Measurements from ENCODE around the gene HABP2. TPM values are rescaled to one million over a fixed set of nuclear protein-coding genes. Genes with fewer than 3 reads are reported as not detected.

HABP2 gene
- total RNA-seq, 1 donor from 2014 or later: not detected

- TF ChIP-seq CTCF (IDR thresholded peaks at IDR 0.05; ENCODE audit: partially characterized antibody, unreplicated experiment): no peak
- no peak for DNase-seq
- H3K9me3 Mint-ChIP-seq (ENCODE audit: unreplicated experiment): no peaks in the 10 kb centered on the region
- H3K4me1 Mint-ChIP-seq (ENCODE audit: low read depth, unreplicated experiment): no peaks in the 10 kb centered on the region
- no peaks in the 10 kb centered on the region for H3K36me3 Mint-ChIP-seq (ENCODE audit: unreplicated experiment)
- H3K4me3 Mint-ChIP-seq (ENCODE audit: unreplicated experiment): no peak overlapping the region
- no peak overlapping the region for H3K27ac Mint-ChIP-seq (ENCODE audit: unreplicated experiment)
- peaks cover 2% of the 10 kb centered on the region for H3K27me3 Mint-ChIP-seq (ENCODE audit: unreplicated experiment)
These were observed 56.9 kb downstream of the HABP2 start for GRCh38 chr10:113609704-113610108.

- no peak for DNase-seq
- Mint-ChIP-seq H3K27me3 (ENCODE audit: unreplicated experiment) (peaks cover 2% of the 10 kb centered on the region), H3K27ac (ENCODE audit: unreplicated experiment) (no peak overlapping the region)
These were observed 58.1 kb downstream of the HABP2 start for GRCh38 chr10:113610631-113611601.

GRCh38 chr10:113612154-113612553 lies 59.3 kb downstream of the HABP2 start:
- DNase-seq: no peak
- Mint-ChIP-seq H3K27ac (ENCODE audit: unreplicated experiment) (no peak overlapping the region), H3K9me3 (ENCODE audit: unreplicated experiment) (no peaks in the 10 kb centered on the region), H3K4me3 (ENCODE audit: unreplicated experiment) (no peak overlapping the region), H3K4me1 (ENCODE audit: low read depth, unreplicated experiment) (no peaks in the 10 kb centered on the region), H3K36me3 (ENCODE audit: unreplicated experiment) (no peaks in the 10 kb centered on the region), H3K27me3 (ENCODE audit: unreplicated experiment) (peaks cover 2% of the 10 kb centered on the region)
- no peak for TF ChIP-seq CTCF (IDR thresholded peaks at IDR 0.05; ENCODE audit: partially characterized antibody, unreplicated experiment)

More at GRCh38 chr10:113610631-113611601, 58.1 kb downstream of the HABP2 start:
- Mint-ChIP-seq H3K36me3 (ENCODE audit: unreplicated experiment) (no peaks in the 10 kb centered on the region), H3K4me1 (ENCODE audit: low read depth, unreplicated experiment) (no peaks in the 10 kb centered on the region), H3K9me3 (ENCODE audit: unreplicated experiment) (no peaks in the 10 kb centered on the region), H3K4me3 (ENCODE audit: unreplicated experiment) (no peak overlapping the region)
- no peak for TF ChIP-seq CTCF (IDR thresholded peaks at IDR 0.05; ENCODE audit: partially characterized antibody, unreplicated experiment)

GRCh38 chr10:113613427-113613826 lies 60.6 kb downstream of the HABP2 start:
- Mint-ChIP-seq H3K27ac (ENCODE audit: unreplicated experiment) (no peak overlapping the region), H3K27me3 (ENCODE audit: unreplicated experiment) (peaks cover 2% of the 10 kb centered on the region), H3K4me3 (ENCODE audit: unreplicated experiment) (no peak overlapping the region), H3K4me1 (ENCODE audit: low read depth, unreplicated experiment) (no peaks in the 10 kb centered on the region), H3K36me3 (ENCODE audit: unreplicated experiment) (no peaks in the 10 kb centered on the region), H3K9me3 (ENCODE audit: unreplicated experiment) (no peaks in the 10 kb centered on the region)
- no peak for TF ChIP-seq CTCF (IDR thresholded peaks at IDR 0.05; ENCODE audit: partially characterized antibody, unreplicated experiment)
- DNase-seq: no peak
